H9 (cell line): ENCODE data around the gene ANKRD16. TPM values are rescaled to one million over a fixed set of nuclear protein-coding genes. Genes with fewer than 3 reads are reported as not detected.

Experiments
- DNase-seq: peaks from one replicate; pipeline ENCODE4 v3.0.0-alpha.2; 2017
- H2AFZ ChIP-seq: one replicate; pipeline ENCODE4 v1.6.1; 2013; ENCODE audit warnings: mild to moderate bottlenecking, low read length, control low read depth, moderate library complexity
- H2AK5ac ChIP-seq: 2 replicates; pipeline ENCODE4 v1.6.1; 2013; ENCODE audit warnings: low read length, control low read depth, mixed read lengths; ENCODE audit not compliant: insufficient read length
- H2BK120ac ChIP-seq: one replicate; pipeline ENCODE4 v1.6.1; 2013; ENCODE audit warnings: low read depth, mild to moderate bottlenecking, low read length, control low read depth, inconsistent platforms; ENCODE audit not compliant: poor library complexity, severe bottlenecking
- H2BK12ac ChIP-seq: 2 replicates; pipeline ENCODE4 v1.6.1; 2013; ENCODE audit warnings: low read length, control low read depth, mixed read lengths, low read depth; ENCODE audit not compliant: insufficient read length
- H2BK15ac ChIP-seq: 2 replicates; pipeline ENCODE4 v1.6.1; 2013; ENCODE audit warnings: low read depth, low read length, control low read depth
- H2BK20ac ChIP-seq: one replicate; pipeline ENCODE4 v1.6.1; 2013; ENCODE audit warnings: low read depth, mild to moderate bottlenecking, low read length, control low read depth, inconsistent platforms; ENCODE audit not compliant: poor library complexity, severe bottlenecking
- H2BK5ac ChIP-seq: 2 replicates; pipeline ENCODE4 v1.6.1; 2013; ENCODE audit warnings: low read length, control low read depth, mixed read lengths; ENCODE audit not compliant: insufficient read length
- H3K14ac ChIP-seq: 2 replicates; pipeline ENCODE4 v1.6.1; 2013; ENCODE audit warnings: low read length, control low read depth; ENCODE audit not compliant: insufficient read depth
- H3K18ac ChIP-seq: 2 replicates; pipeline ENCODE4 v1.6.1; 2013; ENCODE audit warnings: low read depth, mild to moderate bottlenecking, mixed read lengths, low read length, control low read depth; ENCODE audit not compliant: insufficient read length
- H3K23ac ChIP-seq: 2 replicates; pipeline ENCODE4 v1.6.1; 2013; ENCODE audit warnings: low read length, control low read depth, mixed read lengths, low read depth; ENCODE audit not compliant: insufficient read length
- H3K23me2 ChIP-seq: 2 replicates; pipeline ENCODE4 v1.6.1; 2013; ENCODE audit warnings: low read depth, mild to moderate bottlenecking, mixed read lengths, low read length, control low read depth; ENCODE audit not compliant: insufficient read length, poor library complexity, severe bottlenecking
- H3K27ac ChIP-seq: 2 replicates; pipeline ENCODE4 v1.5.1; 2013; ENCODE audit warnings: low read length, control low read depth, mixed read lengths, low read depth; ENCODE audit not compliant: insufficient read length
- H3K27me3 ChIP-seq: 2 replicates; pipeline ENCODE4 v1.6.1; 2013; ENCODE audit warnings: low read length, control low read depth, inconsistent platforms; ENCODE audit not compliant: insufficient read depth
- H3K4ac ChIP-seq: 2 replicates; pipeline ENCODE4 v1.6.1; 2013; ENCODE audit warnings: low read depth, mild to moderate bottlenecking, control low read depth, inconsistent platforms, low read length, moderate library complexity
- H3K4me1 ChIP-seq: 2 replicates; pipeline ENCODE4 v1.6.1; 2013; ENCODE audit warnings: low read length, control low read depth, inconsistent platforms; ENCODE audit not compliant: insufficient read depth
- H3K4me2 ChIP-seq: 2 replicates; pipeline ENCODE4 v1.6.1; 2013; ENCODE audit warnings: low read length, control low read depth, mixed read lengths; ENCODE audit not compliant: insufficient read length, insufficient read depth
- H3K56ac ChIP-seq: 2 replicates; pipeline ENCODE4 v1.6.1; 2013; ENCODE audit warnings: low read depth, mild to moderate bottlenecking, mixed read lengths, low read length, control low read depth; ENCODE audit not compliant: insufficient read length
- H3K79me1 ChIP-seq: 2 replicates; pipeline ENCODE4 v1.6.1; 2013; ENCODE audit warnings: low read depth, mild to moderate bottlenecking, moderate library complexity, low read length, control low read depth, inconsistent platforms; ENCODE audit not compliant: insufficient read depth, poor library complexity, severe bottlenecking
- H3K79me2 ChIP-seq: 2 replicates; pipeline ENCODE4 v1.6.1; 2013; ENCODE audit warnings: low read length, control low read depth, inconsistent platforms; ENCODE audit not compliant: insufficient read depth
- H3K9ac ChIP-seq: 2 replicates; pipeline ENCODE4 v1.6.1; 2013; ENCODE audit warnings: low read length, control low read depth, mixed read lengths; ENCODE audit not compliant: insufficient read length; ENCODE audit errors: extremely low read depth
- H3K9me3 ChIP-seq: one replicate; pipeline ENCODE4 v1.6.1; 2013; ENCODE audit warnings: low read depth, low read length, inconsistent platforms; ENCODE audit not compliant: control insufficient read depth
- H3T11ph ChIP-seq: one replicate; pipeline ENCODE4 v1.6.1; 2013; ENCODE audit warnings: mild to moderate bottlenecking, low read length, control low read depth, inconsistent platforms
- H4K20me1 ChIP-seq: one replicate; pipeline ENCODE4 v1.6.1; 2013; ENCODE audit not compliant: control insufficient read depth, insufficient read length, insufficient read depth
- H4K5ac ChIP-seq: 2 replicates; pipeline ENCODE4 v1.6.1; 2013; ENCODE audit warnings: low read depth, mild to moderate bottlenecking, mixed read lengths, low read length, control low read depth; ENCODE audit not compliant: insufficient read length
- H4K8ac ChIP-seq: replicated peaks from 2 replicates; pipeline ENCODE4 v1.6.1; 2013; ENCODE audit warnings: low read length, control low read depth, mixed read lengths, low read depth; ENCODE audit not compliant: insufficient read length
- H4K91ac ChIP-seq: 2 replicates; pipeline ENCODE4 v1.6.1; 2013; ENCODE audit warnings: low read depth, mild to moderate bottlenecking, moderate library complexity, mixed read lengths, low read length, control low read depth; ENCODE audit not compliant: insufficient read length
- H3K27ac Mint-ChIP-seq, 3 experiments: 2 replicates in 2 of 3; 3 replicates in 1 of 3; pipeline ENCODE4 v1.8.0; 2020 to 2021; ENCODE audit warnings: mixed read lengths in 3 of 3, mild to moderate bottlenecking in 1 of 3, moderate library complexity in 1 of 3
- H3K27me3 Mint-ChIP-seq: 2 replicates; pipeline ENCODE4 v1.8.0; 2021; ENCODE audit warnings: low read depth, mild to moderate bottlenecking, moderate library complexity, mixed read lengths
- H3K36me3 Mint-ChIP-seq, 3 experiments: 2 replicates in 2 of 3; 3 replicates in 1 of 3; pipeline ENCODE4 v1.8.0; 2020 to 2021; ENCODE audit warnings: low read depth in 3 of 3, mixed read lengths in 3 of 3; ENCODE audit not compliant: insufficient read depth in 1 of 3
- H3K4me1 Mint-ChIP-seq, 2 experiments: 2 replicates each; pipeline ENCODE4 v1.8.0; 2020; ENCODE audit warnings: mixed read lengths in 2 of 2
- H3K4me3 Mint-ChIP-seq, 2 experiments: 2 replicates in 1 of 2; 3 replicates in 1 of 2; pipeline ENCODE4 v1.8.0; 2020 to 2021; ENCODE audit warnings: mild to moderate bottlenecking in 2 of 2, mixed read lengths in 2 of 2, moderate library complexity in 1 of 2
- H3K9me3 Mint-ChIP-seq, 2 experiments: 2 replicates in 1 of 2; 3 replicates in 1 of 2; pipeline ENCODE4 v1.8.0; 2020; ENCODE audit warnings: mild to moderate bottlenecking in 2 of 2, mixed read lengths in 2 of 2, moderate library complexity in 1 of 2
- WGBS: extraction: QIAGEN DNeasy Blood & Tissue Kit; methylation state at CpG from one replicate; pipeline ENCODE4 v1.1.7; 2013; ENCODE audit warnings: missing lambda C conversion rate, low lambda C conversion rate, mixed read lengths; ENCODE audit not compliant: insufficient read length; ENCODE audit errors: extremely low coverage; 5-methylcytosine and 5-hydroxymethylcytosine counted together
- total RNA-seq: library from RNA; stranded (reverse); gene quantifications from 2 replicates; pipeline ENCODE4 v1.2.1, GENCODE V29; 2021
- TF ChIP-seq, protein P1 (sequence below): fragments of 200-600 bp; sonication (generic); conservative IDR thresholded peaks from 3 replicates; pipeline ENCODE4 v1.8.0; 2021; ENCODE audit warnings: antibody characterized with exemption, mild to moderate bottlenecking

ANKRD16 gene
- total RNA-seq, 1 experiment from 2014 or later = 11.4 TPM

DNA sequence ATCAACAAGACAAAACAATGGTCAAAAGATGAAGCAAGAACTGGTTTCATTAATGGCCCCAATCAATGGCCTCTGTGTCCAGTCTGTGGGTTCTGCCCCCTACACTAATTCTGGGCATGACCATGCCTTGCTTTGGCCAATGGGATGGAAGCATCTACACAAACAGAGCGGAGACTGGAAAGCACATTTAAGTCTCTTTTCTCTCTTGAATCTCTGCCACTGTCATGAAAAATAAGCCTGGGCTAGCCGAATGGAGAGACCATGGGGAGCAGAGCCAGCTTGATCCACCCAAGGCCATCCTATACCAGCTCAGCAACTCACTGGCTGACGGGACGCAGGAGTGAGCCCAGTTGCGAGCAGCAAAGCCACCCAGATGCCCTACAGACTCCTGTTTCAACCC lies 30.9 kb downstream of the ANKRD16 start:
- no peak for DNase-seq
- H3K56ac ChIP-seq = no peak overlapping the region
- Mint-ChIP-seq H3K27ac (no peak overlapping the region), H3K4me3 (no peak overlapping the region), H3K9me3 (no peaks in the 10 kb centered on the region; a peak in 1 of 5 replicates), H3K27me3 (no peaks in the 10 kb centered on the region), H3K36me3 (peaks cover 13 to 15% (median 13%) of the 10 kb centered on the region in 3 experiments; a peak in 5 of 7 replicates), H3K4me1 (peaks cover 4 to 7% of the 10 kb centered on the region in 2 experiments)
- H2BK15ac ChIP-seq = no peak overlapping the region
- H3K4me2 ChIP-seq = no peak overlapping the region
- no peak overlapping the region for H4K8ac ChIP-seq
- TF ChIP-seq, protein P1, sequence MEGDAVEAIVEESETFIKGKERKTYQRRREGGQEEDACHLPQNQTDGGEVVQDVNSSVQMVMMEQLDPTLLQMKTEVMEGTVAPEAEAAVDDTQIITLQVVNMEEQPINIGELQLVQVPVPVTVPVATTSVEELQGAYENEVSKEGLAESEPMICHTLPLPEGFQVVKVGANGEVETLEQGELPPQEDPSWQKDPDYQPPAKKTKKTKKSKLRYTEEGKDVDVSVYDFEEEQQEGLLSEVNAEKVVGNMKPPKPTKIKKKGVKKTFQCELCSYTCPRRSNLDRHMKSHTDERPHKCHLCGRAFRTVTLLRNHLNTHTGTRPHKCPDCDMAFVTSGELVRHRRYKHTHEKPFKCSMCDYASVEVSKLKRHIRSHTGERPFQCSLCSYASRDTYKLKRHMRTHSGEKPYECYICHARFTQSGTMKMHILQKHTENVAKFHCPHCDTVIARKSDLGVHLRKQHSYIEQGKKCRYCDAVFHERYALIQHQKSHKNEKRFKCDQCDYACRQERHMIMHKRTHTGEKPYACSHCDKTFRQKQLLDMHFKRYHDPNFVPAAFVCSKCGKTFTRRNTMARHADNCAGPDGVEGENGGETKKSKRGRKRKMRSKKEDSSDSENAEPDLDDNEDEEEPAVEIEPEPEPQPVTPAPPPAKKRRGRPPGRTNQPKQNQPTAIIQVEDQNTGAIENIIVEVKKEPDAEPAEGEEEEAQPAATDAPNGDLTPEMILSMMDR = no peak
- no peak overlapping the region for H4K91ac ChIP-seq
- no peak overlapping the region for H3K14ac ChIP-seq
- no peak overlapping the region for H3K23ac ChIP-seq
- no peak overlapping the region for H2BK5ac ChIP-seq
- H4K5ac ChIP-seq = no peak overlapping the region
- H2BK120ac ChIP-seq = no peak overlapping the region
- no peak overlapping the region for H3K18ac ChIP-seq
- no peak overlapping the region for H3K9ac ChIP-seq
- no peaks in the 10 kb centered on the region for H3K79me2 ChIP-seq
- H2BK12ac ChIP-seq = no peak overlapping the region
- no peak overlapping the region for H3T11ph ChIP-seq
- H4K20me1 ChIP-seq = no peaks in the 10 kb centered on the region
- H3K4me1 ChIP-seq = no peaks in the 10 kb centered on the region
- H3K79me1 ChIP-seq = no peaks in the 10 kb centered on the region
- H3K9me3 ChIP-seq = no peaks in the 10 kb centered on the region
- H2AK5ac ChIP-seq = no peak overlapping the region
- WGBS = no CpG with 5 or more reads among the region's 5 CpGs
- no peak overlapping the region for H2BK20ac ChIP-seq
- no peak overlapping the region for H3K4ac ChIP-seq
- no peak overlapping the region for H3K27ac ChIP-seq
- H2AFZ ChIP-seq = no peak overlapping the region
- no peaks in the 10 kb centered on the region; the same call in 1 of the 2 replicates for H3K27me3 ChIP-seq
- no peaks in the 10 kb centered on the region for H3K23me2 ChIP-seq
